Measurements from ENCODE around the gene RFPL2.
"Not testable (repeated sequence)": the region's sequence is repeated elsewhere in the genome, so short reads cannot be mapped to it uniquely, and the experiment has no call there.

The RFPL2 gene

GRCh38 chr22:32205974-32206773 lies 1.3 kb upstream of the RFPL2 start:
- no peak for DNase-seq

DNA sequence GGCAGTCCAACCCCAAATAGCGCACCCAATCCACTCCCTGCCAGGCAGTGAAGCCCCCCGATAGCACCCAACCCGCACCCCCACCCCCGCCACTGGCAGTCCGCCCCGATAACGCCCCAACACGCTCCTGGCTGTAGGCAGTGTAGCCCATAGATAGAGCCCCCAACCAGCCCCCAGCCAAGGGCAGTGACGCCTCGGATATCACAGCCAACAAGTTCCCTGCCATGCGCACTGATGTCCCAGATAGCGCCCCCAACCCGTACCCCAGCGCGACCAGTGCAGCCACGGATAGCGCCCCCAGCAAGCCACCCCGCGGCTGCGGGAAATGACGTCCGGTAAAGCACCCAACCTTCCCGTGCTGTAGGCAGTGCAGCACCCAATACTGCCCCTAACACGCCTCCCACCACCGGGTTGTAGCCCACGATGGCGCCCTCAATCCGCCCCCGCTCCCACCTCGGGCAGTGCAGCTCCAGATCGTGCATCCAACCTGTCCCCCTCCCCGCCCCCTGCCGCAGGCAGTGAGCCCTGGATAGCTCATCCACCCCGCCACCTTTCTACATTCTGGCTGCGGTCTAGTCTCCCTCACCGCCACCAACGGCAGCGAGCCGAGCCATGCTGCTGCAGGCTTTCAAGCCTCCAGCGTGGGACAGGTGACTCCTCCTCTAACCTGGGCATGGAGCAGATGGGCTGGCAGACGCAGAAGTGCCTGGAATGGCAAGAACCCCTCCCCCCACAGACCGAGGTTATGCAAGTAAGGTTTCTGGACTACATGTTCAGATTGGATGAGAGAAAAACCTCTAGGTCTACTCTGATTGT lies 625 bp downstream of the RFPL2 start:
- no peak for DNase-seq

DNA sequence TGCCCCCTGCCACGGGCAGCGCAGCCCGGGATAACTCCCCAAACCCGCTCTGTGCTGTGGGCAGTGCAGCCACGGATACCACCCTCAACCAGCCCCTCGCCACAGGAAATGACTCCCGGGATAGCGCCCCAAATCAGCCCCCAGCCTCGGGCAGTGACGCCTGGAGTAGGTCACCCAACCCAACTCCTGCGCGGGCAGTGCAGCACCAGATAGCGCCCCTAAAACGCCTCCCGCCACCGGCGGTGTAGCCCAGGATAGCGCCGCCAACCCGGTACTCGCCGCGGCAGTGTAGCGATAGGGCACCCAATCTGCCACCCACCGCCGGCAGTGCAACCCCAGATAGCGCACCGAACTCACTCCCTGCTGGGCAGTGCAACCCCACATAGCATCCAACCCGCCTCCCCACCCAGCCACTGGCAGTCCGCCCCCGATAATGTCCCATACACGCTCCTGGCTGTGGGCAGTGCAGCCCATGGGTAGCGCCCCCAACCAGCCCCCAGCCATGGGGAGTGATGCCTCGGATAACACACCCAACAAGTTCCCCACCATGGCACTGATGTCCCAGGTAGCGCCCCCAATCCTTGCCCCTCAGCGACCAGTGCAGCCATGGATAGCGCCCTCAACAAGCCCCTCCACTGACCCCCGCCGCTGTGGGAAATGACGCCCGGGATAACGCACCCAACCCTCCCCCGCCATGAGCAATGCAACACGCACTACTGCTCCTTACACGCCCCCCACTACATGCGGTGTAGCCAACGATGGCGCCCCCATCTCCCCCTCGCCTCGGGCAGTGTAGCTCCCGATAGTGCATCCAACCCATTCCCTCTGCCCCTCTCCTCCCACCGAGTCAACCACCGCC lies 1.5 kb downstream of the RFPL2 start:
- no peak for DNase-seq

DNA sequence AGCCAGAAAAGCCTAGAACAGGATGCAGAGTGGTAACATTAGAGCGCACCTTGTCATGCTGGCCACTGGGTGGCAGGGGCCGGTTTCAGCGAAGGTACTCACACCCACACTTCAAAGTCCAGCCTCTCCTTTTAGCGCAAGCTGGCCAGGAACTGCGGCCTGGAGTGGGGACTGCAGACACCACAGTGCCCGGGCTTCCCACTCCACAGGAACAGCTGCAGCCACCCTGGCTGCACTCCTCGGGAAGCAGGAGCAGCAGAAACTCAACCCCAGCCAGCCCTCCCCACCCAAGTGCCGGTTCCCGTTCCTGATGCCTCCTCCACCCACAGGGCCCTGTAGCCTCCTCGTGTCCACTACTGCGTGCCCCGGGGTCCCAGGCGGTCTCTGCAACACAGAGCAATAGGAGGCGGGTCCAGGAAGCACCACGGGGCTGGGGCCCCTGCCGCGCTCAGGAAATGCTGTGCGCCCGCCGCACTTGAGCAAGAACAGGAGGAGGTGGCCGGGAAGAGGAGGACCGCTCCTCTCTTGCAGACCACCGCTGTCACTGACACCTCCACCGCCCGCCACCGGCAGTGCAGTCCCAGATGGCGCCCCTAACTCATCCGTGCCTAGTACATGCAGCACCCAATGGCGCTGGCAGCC lies 2.2 kb downstream of the RFPL2 start:
- no peak for DNase-seq

DNA sequence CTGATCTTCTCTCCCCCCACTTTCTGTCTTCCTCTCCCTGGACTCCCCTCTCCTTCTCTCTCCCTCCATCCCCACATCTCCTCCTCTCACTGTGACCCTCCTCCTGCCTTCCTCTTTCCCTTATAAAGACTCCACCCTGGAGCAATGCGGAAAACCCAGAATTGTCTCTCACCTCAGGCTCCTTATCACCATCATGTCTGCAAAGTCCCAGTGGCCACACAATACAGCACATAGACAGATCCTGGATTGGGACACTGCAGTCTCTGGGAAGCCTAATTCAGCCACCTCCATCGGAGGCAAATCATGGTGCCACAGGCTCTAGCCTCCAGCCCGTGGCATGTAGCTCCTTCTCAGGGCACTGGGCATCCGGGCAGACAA lies 2.7 kb downstream of the RFPL2 start:
- DNase-seq: no peak

- no peak for DNase-seq
These were observed 4.1 kb downstream of the RFPL2 start for GRCh38 chr22:32200752-32201151.

DNA sequence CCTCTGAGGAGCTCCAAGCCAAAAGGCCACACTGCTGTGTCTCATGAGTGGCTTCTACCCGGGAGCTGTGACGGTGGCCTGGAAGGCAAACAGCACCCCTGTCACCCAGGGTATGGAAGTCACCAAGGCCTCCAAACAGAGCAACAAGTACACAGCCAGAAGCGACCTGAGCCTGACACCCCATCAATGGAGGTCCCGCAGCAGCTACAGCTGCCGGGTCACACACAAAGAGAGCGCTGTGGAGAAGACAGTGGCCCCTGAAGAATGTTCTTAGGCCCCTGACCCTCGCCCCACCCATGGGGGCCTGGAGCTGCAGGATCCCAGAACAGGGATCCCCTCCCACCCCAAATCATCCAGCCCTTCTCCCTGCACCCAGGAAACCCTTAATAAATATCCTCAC lies 4.9 kb downstream of the RFPL2 start:
- DNase-seq: no peak

DNA sequence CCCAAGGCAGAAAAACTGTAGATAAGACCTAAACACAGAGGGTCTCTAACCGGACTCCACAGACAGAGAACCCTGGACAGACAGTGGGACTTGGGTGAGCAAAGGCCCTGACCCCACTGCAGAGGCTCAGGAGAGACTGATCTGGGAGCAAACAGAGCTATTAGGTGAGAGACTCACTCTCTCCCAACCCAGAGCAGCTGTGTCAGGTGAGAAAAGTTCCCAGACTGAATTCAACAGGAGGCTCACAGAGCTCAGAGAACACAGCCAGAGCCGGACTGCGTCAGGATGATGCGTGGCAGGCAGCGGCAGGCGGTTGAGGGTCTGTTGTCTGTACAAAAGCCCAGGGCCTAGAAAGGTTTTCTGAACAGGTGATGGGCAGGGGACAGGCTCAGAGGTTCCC lies 5.5 kb downstream of the RFPL2 start:
- DNase-seq: no peak

DNA sequence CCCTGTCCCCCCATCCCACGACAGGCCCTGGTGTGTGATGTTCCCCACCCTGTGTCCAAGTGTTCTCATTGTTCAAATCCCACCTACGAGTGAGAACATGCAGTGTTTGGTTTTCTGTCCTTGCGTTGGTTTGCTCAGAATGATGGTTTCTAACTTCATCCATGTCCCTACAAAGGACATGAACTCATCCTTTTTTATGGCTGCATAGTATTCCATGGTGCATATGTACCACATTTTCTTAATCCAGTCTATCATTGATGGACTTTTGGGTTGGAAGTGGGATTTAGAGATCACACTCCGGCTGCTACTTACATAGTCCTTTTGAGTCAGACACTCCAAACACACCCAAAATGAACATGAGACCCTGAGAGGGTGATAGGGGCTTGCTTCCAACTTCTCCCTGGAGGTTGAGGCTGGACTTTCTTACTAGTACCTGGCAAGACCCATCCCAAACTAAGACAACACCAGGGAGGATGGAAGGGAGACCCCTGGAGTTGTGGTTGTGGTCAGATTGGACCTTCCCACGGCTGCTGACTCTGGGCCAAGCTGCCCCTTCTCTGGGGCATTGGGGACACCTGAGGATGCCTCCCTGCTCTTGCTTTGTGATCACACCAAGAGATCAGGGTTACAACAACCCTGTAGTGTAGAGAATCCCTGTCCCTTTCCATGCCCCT lies 7.2 kb downstream of the RFPL2 start:
- DNase-seq: not testable (repeated sequence)

DNA sequence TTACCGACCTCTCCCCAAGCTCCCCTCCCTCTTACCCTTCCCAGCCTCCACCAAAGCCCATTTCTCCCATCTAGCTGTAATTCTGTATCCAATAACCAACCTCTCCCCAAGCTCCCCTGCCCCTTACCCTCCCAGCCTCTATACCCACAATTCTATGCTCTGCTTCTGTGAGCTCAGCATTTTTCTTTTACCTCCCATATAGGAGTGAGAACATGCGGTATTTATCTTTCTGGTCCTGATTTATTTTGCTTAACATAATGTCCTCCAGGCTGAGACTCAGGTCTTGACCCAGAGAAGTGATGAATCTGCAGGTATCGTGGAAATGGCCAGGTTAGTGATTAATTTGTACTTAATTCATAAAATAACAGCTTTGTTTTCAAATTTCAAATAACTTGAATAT lies 9.0 kb downstream of the RFPL2 start:
- not testable (repeated sequence) for DNase-seq

GRCh38 chr22:32193346-32193745 lies 11.5 kb downstream of the RFPL2 start:
- not testable (repeated sequence) for DNase-seq

GRCh38 chr22:32191021-32191420 lies 13.9 kb downstream of the RFPL2 start:
- not testable (repeated sequence) for DNase-seq

DNA sequence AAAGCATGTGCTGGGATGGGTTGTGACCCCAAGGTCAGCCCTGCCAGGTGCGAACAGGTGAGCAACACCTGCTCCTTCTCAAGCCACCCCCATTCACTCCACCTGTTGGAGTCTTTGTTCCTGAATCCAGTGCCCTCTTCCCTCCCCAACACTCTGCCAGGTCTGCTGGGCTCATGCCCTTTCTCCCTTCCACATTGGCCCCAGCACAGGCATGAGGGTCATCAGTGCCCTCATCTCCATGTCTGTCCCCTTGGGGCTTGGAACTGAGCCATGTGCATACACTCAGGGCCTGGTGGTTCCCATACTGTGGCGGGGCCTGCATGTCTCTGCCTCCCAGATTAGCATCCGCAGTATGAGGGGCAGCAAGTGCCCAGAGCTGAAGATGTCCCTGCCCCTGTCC lies 19.1 kb downstream of the RFPL2 start:
- DNase-seq: no peak

- DNase-seq: no peak
These were observed 21.2 kb downstream of the RFPL2 start for GRCh38 chr22:32183625-32184024.

- no peak for DNase-seq
These were observed 23.8 kb downstream of the RFPL2 start for GRCh38 chr22:32181043-32181442.

- DNase-seq: no peak
These were observed 27.6 kb downstream of the RFPL2 start for GRCh38 chr22:32177221-32177765.

DNA sequence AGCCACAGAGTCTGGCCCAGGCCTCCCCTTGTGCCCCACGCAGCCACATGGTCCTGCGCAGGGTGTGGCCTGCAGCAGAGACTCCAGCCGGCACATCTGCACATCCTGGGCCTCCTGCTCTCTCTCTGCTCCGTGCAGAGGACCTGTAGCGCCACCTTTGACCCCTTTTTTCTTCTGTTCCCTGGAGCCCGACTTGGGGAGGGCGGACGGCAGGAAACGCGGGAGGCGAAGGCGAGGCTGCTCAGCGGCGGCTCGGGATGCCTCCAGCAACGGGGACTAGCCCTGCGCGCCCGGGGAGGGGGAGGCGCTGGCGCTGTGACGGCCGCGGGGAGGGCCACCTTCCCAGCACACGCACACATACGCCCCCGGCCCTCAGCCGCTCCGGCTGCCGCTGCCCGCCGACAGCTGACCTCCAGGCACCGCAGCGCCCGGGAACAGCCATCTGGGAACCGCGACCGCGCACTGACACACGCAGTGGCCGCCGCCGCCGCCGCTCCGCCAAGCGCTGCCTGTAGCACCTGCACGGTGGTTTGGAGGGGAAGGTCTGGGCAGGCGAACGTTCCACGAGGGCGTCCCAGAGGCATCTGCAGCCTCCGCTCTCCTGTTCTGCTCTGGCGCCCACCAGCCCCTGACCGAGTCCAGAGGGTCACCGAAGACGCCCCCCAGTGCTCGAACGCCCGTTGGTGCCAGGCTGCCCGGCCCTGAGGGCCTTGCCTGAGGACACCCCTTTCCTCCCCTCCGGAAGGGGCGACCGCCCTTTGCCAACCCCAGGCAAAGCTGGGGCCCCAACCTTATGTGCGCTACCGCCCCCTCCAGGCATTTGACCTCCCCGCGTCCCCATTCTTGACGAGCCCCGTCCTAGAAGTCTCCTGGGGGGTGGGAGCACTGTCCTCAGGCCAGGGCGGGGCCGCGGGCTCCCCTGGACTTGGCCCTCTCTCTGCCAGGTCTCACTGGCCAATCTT lies 28.9 kb downstream of the RFPL2 start:
- no peak for DNase-seq

DNA sequence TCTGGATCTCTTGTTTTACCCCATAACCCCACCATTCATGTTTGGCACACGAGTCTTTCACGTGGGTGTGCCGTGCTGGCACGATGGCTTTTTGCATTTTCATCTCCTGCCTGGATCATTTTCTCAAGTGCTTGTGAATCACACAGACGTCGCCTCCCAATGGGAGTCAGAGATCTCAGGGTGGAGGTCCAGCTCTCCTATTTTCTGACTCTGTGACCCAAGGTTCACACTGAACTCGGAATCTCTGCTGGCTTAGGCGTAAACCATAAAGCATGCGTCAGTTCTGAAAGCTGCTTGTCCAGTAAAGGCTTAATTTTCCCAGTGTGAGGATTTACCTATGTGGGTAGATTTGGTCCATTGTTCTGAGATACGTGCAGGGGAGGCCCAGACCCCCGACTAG lies 29.8 kb downstream of the RFPL2 start:
- DNase-seq: no peak

GRCh38 chr22:32165681-32166080 lies 39.2 kb downstream of the RFPL2 start:
- DNase-seq: no peak

GRCh38 chr22:32164075-32164860 lies 40.6 kb downstream of the RFPL2 start:
- DNase-seq: no peak
